HEK293 (cell line): ENCODE data around the gene SPATA31D1.

Experiments used
- CTCF ChIA-PET: fragments of 350-600 bp; formaldehyde crosslinking; extraction: SDS; loops from one replicate; lab custom pipeline; 2021; ENCODE audit warnings: antibody characterized with exemption; lab: Yijun Ruan, JAX
- POLR2A ChIA-PET: fragments of 300-600 bp; formaldehyde crosslinking; extraction: SDS; loops from one replicate; lab custom pipeline; 2020; ENCODE audit warnings: antibody characterized with exemption, inconsistent platforms; lab: Yijun Ruan, JAX
- H3K27ac ChIP-seq: fragments of 200-500 bp; sonication (Bioruptor generic); 2 replicates; pipeline ENCODE4 v1.5.1; 2014; ENCODE audit warnings: low read depth, low read length, control low read depth, inconsistent platforms; ENCODE audit errors: extremely low read depth
- H3K36me3 ChIP-seq, 2 experiments: fragments of 200-500 bp in 1 of 2; sonication (Bioruptor generic) in 1 of 2; 1 replicate in 1 of 2; 2 replicates in 1 of 2; pipeline ENCODE4 v1.5.1; 2014 to 2017; ENCODE audit warnings: inconsistent platforms in 2 of 2, low read length in 2 of 2; ENCODE audit not compliant: control insufficient read depth in 2 of 2, insufficient read depth in 1 of 2
- H3K4me1 ChIP-seq: fragments of 200-500 bp; sonication (Bioruptor generic); 2 replicates; pipeline ENCODE4 v1.5.1; 2014; ENCODE audit warnings: mild to moderate bottlenecking, low read length, inconsistent platforms; ENCODE audit not compliant: control insufficient read depth, insufficient read depth
- H3K4me3 ChIP-seq: 2 replicates; pipeline ENCODE4 v1.5.1; 2011; ENCODE audit warnings: low read depth, mild to moderate bottlenecking, control low read depth, low read length, moderate library complexity
- H3K9me3 ChIP-seq: fragments of 200-500 bp; sonication (Bioruptor generic); 2 replicates; pipeline ENCODE4 v1.5.1; 2014; ENCODE audit warnings: low read depth, low read length, inconsistent platforms; ENCODE audit not compliant: control insufficient read depth, insufficient read depth
- KLF10 ChIP-seq: fragments of 450-650 bp; IDR thresholded peaks from 2 replicates; pipeline ENCODE4 v1.5.1; 2018; ENCODE audit warnings: missing biosample characterization, mild to moderate bottlenecking, missing genetic modification characterization
- KLF7 ChIP-seq: fragments of 450-650 bp; formaldehyde crosslinking; IDR thresholded peaks from 2 replicates; pipeline ENCODE4 v1.5.1; 2016; ENCODE audit warnings: missing biosample characterization, missing genetic modification characterization, borderline replicate concordance
- PATZ1 ChIP-seq: fragments of 450-650 bp; formaldehyde crosslinking; IDR thresholded peaks from 2 replicates; pipeline ENCODE4 v1.5.1; 2016; ENCODE audit warnings: missing biosample characterization, missing genetic modification characterization
- PRDM2 ChIP-seq: fragments of 450-650 bp; formaldehyde crosslinking; IDR thresholded peaks from 2 replicates; pipeline ENCODE4 v1.5.1; 2016; ENCODE audit warnings: missing biosample characterization, missing genetic modification characterization, borderline replicate concordance
- REPIN1 ChIP-seq: fragments of 450-650 bp; formaldehyde crosslinking; IDR thresholded peaks from 2 replicates; pipeline ENCODE4 v1.5.1; 2017; ENCODE audit warnings: missing biosample characterization, missing genetic modification characterization, low read depth
- SP3 ChIP-seq: fragments of 450-650 bp; formaldehyde crosslinking; IDR thresholded peaks from 2 replicates; pipeline ENCODE4 v1.5.1; 2016; ENCODE audit warnings: missing biosample characterization, missing genetic modification characterization
- ZEB2 ChIP-seq: fragments of 450-650 bp; formaldehyde crosslinking; IDR thresholded peaks from 2 replicates; pipeline ENCODE4 v1.5.1; 2016; ENCODE audit warnings: missing biosample characterization, missing genetic modification characterization
- ZNF114 ChIP-seq: fragments of 450-650 bp; formaldehyde crosslinking; IDR thresholded peaks from 2 replicates; pipeline ENCODE4 v1.5.0; 2017; ENCODE audit warnings: missing biosample characterization, missing genetic modification characterization
- ZNF140 ChIP-seq: fragments of 450-650 bp; formaldehyde crosslinking; IDR thresholded peaks from 2 replicates; pipeline ENCODE4 v1.5.1; 2016; ENCODE audit warnings: missing biosample characterization, missing genetic modification characterization
- ZNF169 ChIP-seq: fragments of 450-650 bp; formaldehyde crosslinking; IDR thresholded peaks from 2 replicates; pipeline ENCODE4 v1.5.1; 2016; ENCODE audit warnings: missing biosample characterization, missing genetic modification characterization
- ZNF18 ChIP-seq: fragments of 450-650 bp; formaldehyde crosslinking; IDR thresholded peaks from 2 replicates; pipeline ENCODE4 v1.5.1; 2016; ENCODE audit warnings: missing biosample characterization, missing genetic modification characterization
- ZNF335 ChIP-seq: fragments of 450-650 bp; formaldehyde crosslinking; conservative IDR thresholded peaks from 2 replicates; pipeline ENCODE4 v1.5.1; 2016; ENCODE audit warnings: missing biosample characterization, missing genetic modification characterization
- ZNF362 ChIP-seq: fragments of 450-650 bp; formaldehyde crosslinking; IDR thresholded peaks from 2 replicates; pipeline ENCODE4 v1.5.1; 2016; ENCODE audit warnings: missing biosample characterization, missing genetic modification characterization
- ZNF394 ChIP-seq: fragments of 450-650 bp; formaldehyde crosslinking; IDR thresholded peaks from 2 replicates; pipeline ENCODE4 v1.5.1; 2016; ENCODE audit warnings: missing biosample characterization, missing genetic modification characterization, mild to moderate bottlenecking, moderate library complexity, borderline replicate concordance
- ZNF473 ChIP-seq: fragments of 450-650 bp; formaldehyde crosslinking; IDR thresholded peaks from 2 replicates; pipeline ENCODE4 v1.5.1; 2017; ENCODE audit warnings: missing biosample characterization, missing genetic modification characterization
- ZNF514 ChIP-seq: fragments of 450-650 bp; formaldehyde crosslinking; IDR thresholded peaks from 2 replicates; pipeline ENCODE4 v1.5.1; 2016; ENCODE audit warnings: missing biosample characterization, missing genetic modification characterization
- ZNF529 ChIP-seq: fragments of 450-650 bp; formaldehyde crosslinking; IDR thresholded peaks from 2 replicates; pipeline ENCODE4 v1.5.1; 2017; ENCODE audit warnings: missing genetic modification characterization, missing biosample characterization; ENCODE audit not compliant: insufficient replicate concordance
- ZNF660 ChIP-seq: fragments of 450-650 bp; IDR thresholded peaks from 2 replicates; pipeline ENCODE4 v1.5.1; 2018; ENCODE audit warnings: missing biosample characterization, mild to moderate bottlenecking, missing genetic modification characterization
- ZNF677 ChIP-seq: fragments of 450-650 bp; IDR thresholded peaks from 2 replicates; pipeline ENCODE4 v1.5.0; 2018; ENCODE audit warnings: missing biosample characterization, mild to moderate bottlenecking, missing genetic modification characterization, moderate library complexity
- ZNF707 ChIP-seq: fragments of 450-650 bp; formaldehyde crosslinking; IDR thresholded peaks from 2 replicates; pipeline ENCODE4 v1.5.1; 2016; ENCODE audit warnings: missing biosample characterization, missing genetic modification characterization
- ZNF747 ChIP-seq: fragments of 450-650 bp; formaldehyde crosslinking; IDR thresholded peaks from 2 replicates; pipeline ENCODE4 v1.5.1; 2016; ENCODE audit warnings: missing biosample characterization, missing genetic modification characterization
- TF ChIP-seq, protein P1 (sequence below): fragments of 450-650 bp; formaldehyde crosslinking; IDR thresholded peaks from 2 replicates; pipeline ENCODE4 v1.5.1; 2016; ENCODE audit warnings: missing biosample characterization, missing genetic modification characterization, low read depth

SPATA31D1 gene

DNA sequence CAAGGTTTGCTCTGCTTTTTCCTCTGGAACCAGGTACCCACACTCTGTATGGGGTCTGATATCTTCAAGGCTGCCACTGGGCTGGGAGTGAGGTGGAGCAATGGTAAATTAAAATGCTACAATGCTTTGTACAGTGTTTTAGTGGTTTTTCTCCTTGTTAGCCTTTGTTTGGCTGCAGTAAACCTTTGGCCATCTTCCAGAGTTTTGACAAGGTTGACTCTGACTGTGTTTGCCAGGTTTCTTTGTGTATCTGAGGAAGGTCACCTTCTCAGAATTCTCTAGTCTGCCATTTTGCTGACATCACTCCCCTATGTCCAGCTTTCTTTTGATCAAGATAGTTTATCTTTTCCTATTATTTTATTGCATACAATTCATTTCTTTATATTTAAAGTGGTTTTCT is 11.2 kb downstream of the SPATA31D1 start:
- Histone ChIP-seq H3K36me3 (no peaks in the 10 kb centered on the region), H3K9me3 (no peaks in the 10 kb centered on the region), H3K4me3 (no peak overlapping the region), H3K4me1 (no peaks in the 10 kb centered on the region), H3K27ac (no peak overlapping the region)
- TF ChIP-seq ZNF394 (tag by site-specific recombination) (no peak), ZNF529 (tag by site-specific recombination) (no peak), ZNF114 (tag by site-specific recombination) (no peak), REPIN1 (tag by site-specific recombination) (no peak), ZNF514 (tag by site-specific recombination) (no peak), KLF10 (tag by site-specific recombination) (no peak), ZNF362 (tag by site-specific recombination) (no peak), ZNF169 (no peak), KLF7 (no peak), PATZ1 (tag by site-specific recombination) (no peak), ZNF18 (tag by site-specific recombination) (no peak), ZNF140 (no peak), ZNF473 (tag by site-specific recombination) (no peak), ZNF707 (tag by site-specific recombination) (no peak), ZNF335 (tag by site-specific recombination) (no peak), SP3 (tag by site-specific recombination) (no peak)
- TF ChIP-seq, protein P1, sequence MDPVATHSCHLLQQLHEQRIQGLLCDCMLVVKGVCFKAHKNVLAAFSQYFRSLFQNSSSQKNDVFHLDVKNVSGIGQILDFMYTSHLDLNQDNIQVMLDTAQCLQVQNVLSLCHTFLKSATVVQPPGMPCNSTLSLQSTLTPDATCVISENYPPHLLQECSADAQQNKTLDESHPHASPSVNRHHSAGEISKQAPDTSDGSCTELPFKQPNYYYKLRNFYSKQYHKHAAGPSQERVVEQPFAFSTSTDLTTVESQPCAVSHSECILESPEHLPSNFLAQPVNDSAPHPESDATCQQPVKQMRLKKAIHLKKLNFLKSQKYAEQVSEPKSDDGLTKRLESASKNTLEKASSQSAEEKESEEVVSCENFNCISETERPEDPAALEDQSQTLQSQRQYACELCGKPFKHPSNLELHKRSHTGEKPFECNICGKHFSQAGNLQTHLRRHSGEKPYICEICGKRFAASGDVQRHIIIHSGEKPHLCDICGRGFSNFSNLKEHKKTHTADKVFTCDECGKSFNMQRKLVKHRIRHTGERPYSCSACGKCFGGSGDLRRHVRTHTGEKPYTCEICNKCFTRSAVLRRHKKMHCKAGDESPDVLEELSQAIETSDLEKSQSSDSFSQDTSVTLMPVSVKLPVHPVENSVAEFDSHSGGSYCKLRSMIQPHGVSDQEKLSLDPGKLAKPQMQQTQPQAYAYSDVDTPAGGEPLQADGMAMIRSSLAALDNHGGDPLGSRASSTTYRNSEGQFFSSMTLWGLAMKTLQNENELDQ (tag by site-specific recombination), result no peak
- ChIA-PET POLR2A (no interaction called here), CTCF (interaction anchor here (0.6 kb wide), 1 partner anchor 1072 kb away, joined by 3 read pairs; no protein-coding TSS in a partner anchor)

GRCh38 chr9:82010711-82011110 is 22.1 kb downstream of the SPATA31D1 start:
- Histone ChIP-seq H3K4me3 (no peak overlapping the region), H3K36me3 (no peaks in the 10 kb centered on the region), H3K9me3 (no peaks in the 10 kb centered on the region), H3K4me1 (no peaks in the 10 kb centered on the region), H3K27ac (no peak overlapping the region)
- POLR2A ChIA-PET, result no interaction called here
- CTCF ChIA-PET, result interaction anchor here (0.7 kb wide), 1 partner anchor 38 kb away, joined by 3 read pairs; no protein-coding TSS in a partner anchor
- no peak for TF ChIP-seq ZEB2 (tag by site-specific recombination)
- no peak for TF ChIP-seq ZNF677 (tag by site-specific recombination)
- TF ChIP-seq PRDM2 (tag by site-specific recombination), result no peak
- no peak for TF ChIP-seq ZNF660 (tag by site-specific recombination)
- TF ChIP-seq ZNF747, result no peak
